ENCODE data around the gene AKAP8L. TPM values are rescaled to one million over a fixed set of nuclear protein-coding genes. Genes with fewer than 3 reads are reported as not detected.

The AKAP8L gene
- total RNA-seq, 4 donors from 2014 or later: 129 to 275 (median 247) TPM

DNA sequence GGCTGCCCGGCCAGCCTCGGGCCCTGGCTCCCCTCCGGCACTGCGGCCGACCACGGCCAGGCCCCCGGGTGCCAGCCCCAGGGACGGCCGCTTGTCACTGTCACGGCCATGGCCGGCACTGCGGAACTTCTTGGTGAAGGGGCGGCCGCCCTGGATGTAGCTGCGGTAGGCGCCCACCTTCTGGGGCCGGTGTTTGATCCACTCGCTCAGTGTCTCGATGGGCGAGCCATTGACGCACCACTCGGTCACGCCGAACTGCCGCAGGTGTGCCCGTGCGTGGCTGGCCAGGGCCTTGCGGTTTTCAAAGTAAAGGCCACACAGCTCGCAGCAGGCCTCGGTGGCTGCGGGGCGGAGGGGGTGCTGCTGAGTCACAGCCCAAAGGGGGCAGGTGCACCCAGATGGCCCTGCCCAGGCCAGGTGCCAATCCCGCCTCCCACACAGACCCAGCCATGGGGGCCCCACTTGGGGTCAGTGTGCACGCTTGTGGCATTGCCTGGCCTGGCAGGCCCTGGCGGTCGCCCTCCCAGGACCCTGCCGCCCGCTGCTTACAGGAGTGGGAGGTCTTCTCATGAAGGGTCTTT, 6.0 kb upstream of the AKAP8L start:
- H3K9me3 ChIP-seq: no peaks in the 10 kb centered on the region
- peaks cover 0 to 7% (median 0%) of the 10 kb centered on the region in 4 donors for H3K4me1 ChIP-seq
- TF ChIP-seq POLR2A (IDR thresholded peaks at IDR 0.05) (no peak), CTCF (IDR thresholded peaks at IDR 0.05) (no peak)
- no peaks in the 10 kb centered on the region for H3K27me3 ChIP-seq
- no peak overlapping the region for H3K4me3 ChIP-seq
- H3K27ac ChIP-seq: no peak overlapping the region
- H3K36me3 ChIP-seq: peaks cover 0 to 69% (median 0%) of the 10 kb centered on the region in 3 donors
- peak in 1 of 3 donors; percentile 35 for DNase-seq

DNA sequence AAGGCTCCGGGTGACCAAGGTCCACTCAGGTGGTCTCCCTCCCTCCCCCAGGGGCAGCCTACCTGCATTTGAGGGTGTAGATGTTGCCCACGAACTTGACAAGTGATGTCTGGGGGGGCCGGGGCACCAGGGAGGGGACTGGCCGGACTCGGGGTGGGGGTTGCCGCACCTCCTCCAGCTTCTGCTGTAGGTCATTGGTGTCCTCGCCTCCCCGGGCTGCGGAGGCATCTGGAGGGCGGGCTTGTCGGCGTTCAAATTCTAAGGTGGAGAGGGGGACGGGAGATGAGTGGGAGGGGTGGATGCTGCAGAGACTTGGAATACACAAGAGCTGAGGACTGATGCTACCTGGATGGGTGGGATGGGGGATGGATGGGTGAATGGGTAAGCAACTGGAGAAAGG, 5.3 kb upstream of the AKAP8L start:
- Histone ChIP-seq H3K36me3 (peaks cover 0 to 64% (median 0%) of the 10 kb centered on the region in 3 donors), H3K4me1 (peaks cover 0 to 10% (median 2%) of the 10 kb centered on the region in 4 donors), H3K4me3 (no peak overlapping the region), H3K27me3 (no peaks in the 10 kb centered on the region), H3K9me3 (no peaks in the 10 kb centered on the region), H3K27ac (no peak overlapping the region)
- TF ChIP-seq CTCF (IDR thresholded peaks at IDR 0.05) (no peak), POLR2A (IDR thresholded peaks at IDR 0.05) (no peak)
- DNase-seq: peak in 1 of 3 donors; percentile 40

GRCh38 chr19:15423130-15423529, 4.3 kb upstream of the AKAP8L start:
- TF ChIP-seq POLR2A (IDR thresholded peaks at IDR 0.05): no peak
- no peak for TF ChIP-seq CTCF (IDR thresholded peaks at IDR 0.05)
- Histone ChIP-seq H3K27ac (no peak overlapping the region), H3K4me3 (no peak overlapping the region), H3K9me3 (no peaks in the 10 kb centered on the region), H3K4me1 (peaks cover 0 to 10% (median 2%) of the 10 kb centered on the region in 4 donors), H3K36me3 (peaks cover 0 to 57% (median 0%) of the 10 kb centered on the region in 3 donors), H3K27me3 (no peaks in the 10 kb centered on the region)
- no peak for DNase-seq

- peaks cover 0 to 50% (median 0%) of the 10 kb centered on the region in 3 donors for H3K36me3 ChIP-seq
These were observed 3.7 kb upstream of the AKAP8L start for GRCh38 chr19:15422296-15423075.

DNA sequence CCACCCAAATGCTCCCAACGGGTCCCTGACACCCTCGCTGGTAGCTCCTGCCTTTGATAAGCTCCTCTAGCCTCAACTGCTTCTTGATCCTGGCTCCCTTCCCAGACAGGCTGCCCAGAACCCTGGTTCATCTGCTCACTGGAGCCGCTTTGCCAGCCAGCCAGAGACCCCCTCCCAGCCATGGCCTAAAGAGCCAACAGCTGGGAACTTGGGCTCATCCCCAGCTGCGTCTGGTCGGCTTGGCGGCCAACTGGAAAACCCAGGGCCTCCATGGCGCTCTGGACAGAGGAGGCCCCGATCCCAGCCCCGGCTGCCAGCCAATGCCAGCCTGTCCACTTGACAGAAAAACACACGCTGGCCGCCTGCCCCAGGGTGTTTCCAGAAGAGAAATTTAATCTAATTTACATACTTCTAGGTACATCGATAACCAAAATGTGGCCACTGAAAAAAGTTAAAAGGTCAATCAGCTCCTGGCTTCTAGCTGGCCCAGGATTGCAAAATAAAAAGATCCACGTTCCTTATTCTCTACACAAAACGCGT, 3.0 kb upstream of the AKAP8L start:
- peak in 1 of 3 donors; percentile 41 for DNase-seq
- Histone ChIP-seq H3K9me3 (no peaks in the 10 kb centered on the region), H3K4me3 (no peak overlapping the region), H3K27me3 (no peaks in the 10 kb centered on the region), H3K36me3 (peaks cover 0 to 43% (median 0%) of the 10 kb centered on the region in 3 donors), H3K27ac (peak overlapping the region in 1 of 4 donors; percentile 13), H3K4me1 (peaks cover 0 to 21% (median 6%) of the 10 kb centered on the region in 4 donors)
- TF ChIP-seq CTCF (IDR thresholded peaks at IDR 0.05) (no peak), POLR2A (IDR thresholded peaks at IDR 0.05) (no peak)

More at GRCh38 chr19:15422296-15423075, 3.7 kb upstream of the AKAP8L start:
- H3K4me3 ChIP-seq: no peak overlapping the region
- H3K27me3 ChIP-seq: no peaks in the 10 kb centered on the region
- no peak for TF ChIP-seq CTCF (IDR thresholded peaks at IDR 0.05)
- no peak for TF ChIP-seq POLR2A (IDR thresholded peaks at IDR 0.05)
- no peaks in the 10 kb centered on the region for H3K9me3 ChIP-seq
- no peak overlapping the region for H3K27ac ChIP-seq
- DNase-seq: peak in 1 of 3 donors; percentile 39
- peaks cover 0 to 14% (median 5%) of the 10 kb centered on the region in 4 donors for H3K4me1 ChIP-seq

Data from Peyer's patch (tissue), 4 donors.